ENCODE data around the gene DLEC1.
"Not testable (repeated sequence)": the region's sequence is repeated elsewhere in the genome, so short reads cannot be mapped to it uniquely, and the experiment has no call there.

DNA sequence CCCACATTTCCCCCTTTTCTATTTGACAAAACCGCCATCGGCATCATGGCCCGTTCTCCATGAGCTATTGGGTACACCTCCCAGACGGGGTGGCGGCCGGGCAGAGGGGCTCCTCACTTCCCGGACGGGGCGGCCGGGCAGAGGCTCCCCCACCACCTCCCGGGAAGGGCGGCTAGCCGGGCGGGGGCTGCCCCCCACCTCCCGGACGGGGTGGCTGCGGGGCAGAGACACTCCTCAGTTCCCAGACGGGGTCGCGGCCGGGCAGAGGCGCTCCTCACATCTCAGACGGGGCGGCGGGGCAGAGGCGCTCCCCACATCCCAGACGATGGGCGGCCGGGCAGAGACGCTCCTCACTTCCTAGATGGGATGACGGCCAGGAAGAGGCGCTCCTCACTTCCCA, 25.4 kb downstream of the DLEC1 start:
- TF ChIP-seq, protein P1, sequence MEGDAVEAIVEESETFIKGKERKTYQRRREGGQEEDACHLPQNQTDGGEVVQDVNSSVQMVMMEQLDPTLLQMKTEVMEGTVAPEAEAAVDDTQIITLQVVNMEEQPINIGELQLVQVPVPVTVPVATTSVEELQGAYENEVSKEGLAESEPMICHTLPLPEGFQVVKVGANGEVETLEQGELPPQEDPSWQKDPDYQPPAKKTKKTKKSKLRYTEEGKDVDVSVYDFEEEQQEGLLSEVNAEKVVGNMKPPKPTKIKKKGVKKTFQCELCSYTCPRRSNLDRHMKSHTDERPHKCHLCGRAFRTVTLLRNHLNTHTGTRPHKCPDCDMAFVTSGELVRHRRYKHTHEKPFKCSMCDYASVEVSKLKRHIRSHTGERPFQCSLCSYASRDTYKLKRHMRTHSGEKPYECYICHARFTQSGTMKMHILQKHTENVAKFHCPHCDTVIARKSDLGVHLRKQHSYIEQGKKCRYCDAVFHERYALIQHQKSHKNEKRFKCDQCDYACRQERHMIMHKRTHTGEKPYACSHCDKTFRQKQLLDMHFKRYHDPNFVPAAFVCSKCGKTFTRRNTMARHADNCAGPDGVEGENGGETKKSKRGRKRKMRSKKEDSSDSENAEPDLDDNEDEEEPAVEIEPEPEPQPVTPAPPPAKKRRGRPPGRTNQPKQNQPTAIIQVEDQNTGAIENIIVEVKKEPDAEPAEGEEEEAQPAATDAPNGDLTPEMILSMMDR (IDR thresholded peaks at IDR 0.05) = not testable (repeated sequence)
- TF ChIP-seq TEAD1, ATF1, JUN, MYBL2 (CRISPR knock-in tag; IDR thresholded peaks at IDR 0.05): not testable (repeated sequence)
- TF ChIP-seq, protein P2, sequence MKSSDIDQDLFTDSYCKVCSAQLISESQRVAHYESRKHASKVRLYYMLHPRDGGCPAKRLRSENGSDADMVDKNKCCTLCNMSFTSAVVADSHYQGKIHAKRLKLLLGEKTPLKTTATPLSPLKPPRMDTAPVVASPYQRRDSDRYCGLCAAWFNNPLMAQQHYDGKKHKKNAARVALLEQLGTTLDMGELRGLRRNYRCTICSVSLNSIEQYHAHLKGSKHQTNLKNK (CRISPR knock-in tag; IDR thresholded peaks at IDR 0.05) = not testable (repeated sequence)

Data from WTC11 (cell line).